Germinal center (tissue), 1 donor: ENCODE measurements around the gene GPC3.

Experiments used
- DNase-seq: peaks from one replicate; pipeline ENCODE4 v3.0.0; 2012; ENCODE audit warnings: mixed read lengths, low spot score

GPC3 gene

GRCh38 chrX:133884430-133885394 is 100.7 kb downstream of the GPC3 start:
- no peak for DNase-seq

- no peak for DNase-seq
Observed at GRCh38 chrX:133881893-133882292, 103.5 kb downstream of the GPC3 start.

GRCh38 chrX:133881007-133881406 is 104.4 kb downstream of the GPC3 start:
- DNase-seq = no peak

GRCh38 chrX:133880032-133880443 is 105.4 kb downstream of the GPC3 start:
- no peak for DNase-seq

- DNase-seq = no peak
Observed at GRCh38 chrX:133878710-133879109, 106.7 kb downstream of the GPC3 start.

GRCh38 chrX:133876646-133877045 is 108.7 kb downstream of the GPC3 start:
- DNase-seq = no peak

- no peak for DNase-seq
Observed at GRCh38 chrX:133869270-133869669, 116.1 kb downstream of the GPC3 start.

- DNase-seq = no peak
Observed at GRCh38 chrX:133868682-133869081, 116.7 kb downstream of the GPC3 start.

- no peak for DNase-seq
Observed at GRCh38 chrX:133868250-133868649, 117.1 kb downstream of the GPC3 start.

GRCh38 chrX:133865761-133866471 is 119.5 kb downstream of the GPC3 start:
- DNase-seq = no peak

GRCh38 chrX:133864236-133864635 is 121.2 kb downstream of the GPC3 start:
- no peak for DNase-seq

GRCh38 chrX:133859860-133860259 is 125.5 kb downstream of the GPC3 start:
- DNase-seq = no peak

- no peak for DNase-seq
Observed at GRCh38 chrX:133859336-133859735, 126.1 kb downstream of the GPC3 start.

GRCh38 chrX:133857640-133858269 is 127.6 kb downstream of the GPC3 start:
- no peak for DNase-seq

- no peak for DNase-seq
Observed at GRCh38 chrX:133856819-133857218, 128.6 kb downstream of the GPC3 start.

- no peak for DNase-seq
Observed at GRCh38 chrX:133854290-133854689, 131.1 kb downstream of the GPC3 start.

- DNase-seq = no peak
Observed at GRCh38 chrX:133852837-133853356, 132.5 kb downstream of the GPC3 start.

- DNase-seq = no peak
Observed at GRCh38 chrX:133852401-133852800, 133.0 kb downstream of the GPC3 start.

- DNase-seq = no peak
Observed at GRCh38 chrX:133850399-133850798, 135.0 kb downstream of the GPC3 start.

- no peak for DNase-seq
Observed at GRCh38 chrX:133849676-133850075, 135.7 kb downstream of the GPC3 start.

- no peak for DNase-seq
Observed at GRCh38 chrX:133847340-133847994, 137.9 kb downstream of the GPC3 start.

- DNase-seq = no peak
Observed at GRCh38 chrX:133846311-133846710, 139.1 kb downstream of the GPC3 start.
